GM18873 (cell line): ENCODE data around the gene MUS81.
"Not testable (repeated sequence)": the region's sequence is repeated elsewhere in the genome, so short reads cannot be mapped to it uniquely, and the experiment has no call there.

Source experiments
- ATAC-seq: cut with Tn5 transposase; IDR thresholded peaks from one replicate; pipeline ENCODE4 v1.9.1; 2021; ENCODE audit warnings: mild to moderate bottlenecking, moderate library complexity, moderate number of reproducible peaks; ENCODE audit not compliant: unreplicated experiment, low FRiP score

Gene MUS81

GRCh38 chr11:65844231-65844872, 15.9 kb upstream of the MUS81 start:
- no peak for ATAC-seq

GRCh38 chr11:65847746-65848145, 12.5 kb upstream of the MUS81 start:
- ATAC-seq = no peak

DNA sequence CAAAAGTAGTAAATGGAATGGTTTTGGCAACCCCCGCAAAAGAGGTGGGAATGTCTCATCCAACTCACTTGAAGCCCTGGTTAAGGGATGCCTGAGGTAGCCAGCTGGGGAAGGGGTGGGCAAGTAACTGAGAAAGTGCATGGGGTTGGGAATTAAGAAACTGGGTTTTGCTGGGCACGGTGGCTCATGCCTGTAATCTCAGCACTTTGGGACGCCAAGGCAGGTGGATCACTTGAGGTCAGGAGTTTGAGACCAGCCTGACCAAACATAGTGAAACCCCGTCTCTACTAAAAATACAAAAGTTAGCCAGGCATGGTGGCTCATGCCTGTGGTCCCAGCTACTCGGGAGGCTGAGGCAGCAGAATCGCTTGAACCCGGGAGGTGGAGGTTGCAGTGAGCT, 11.5 kb upstream of the MUS81 start:
- not testable (repeated sequence) for ATAC-seq

DNA sequence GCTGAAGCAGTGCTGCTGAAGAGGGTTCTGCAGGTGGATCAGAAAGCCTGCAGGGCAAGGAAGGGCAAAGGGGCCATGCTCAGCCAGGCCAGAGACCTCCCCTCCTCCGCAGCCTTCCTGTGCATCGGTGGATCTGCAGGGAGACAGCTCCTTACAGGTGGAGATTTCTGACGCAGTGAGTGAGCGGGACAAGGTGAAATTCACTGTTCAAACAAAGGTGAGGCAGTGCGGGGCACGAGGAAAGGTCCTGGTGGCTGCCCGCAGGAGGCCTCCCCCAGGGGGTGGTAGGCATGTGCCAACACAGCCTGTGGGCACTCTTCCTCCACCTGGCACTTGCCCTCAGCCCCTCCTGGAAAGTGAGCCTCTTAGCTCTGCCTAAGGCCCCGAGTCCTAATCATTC, 10.9 kb upstream of the MUS81 start:
- no peak for ATAC-seq

DNA sequence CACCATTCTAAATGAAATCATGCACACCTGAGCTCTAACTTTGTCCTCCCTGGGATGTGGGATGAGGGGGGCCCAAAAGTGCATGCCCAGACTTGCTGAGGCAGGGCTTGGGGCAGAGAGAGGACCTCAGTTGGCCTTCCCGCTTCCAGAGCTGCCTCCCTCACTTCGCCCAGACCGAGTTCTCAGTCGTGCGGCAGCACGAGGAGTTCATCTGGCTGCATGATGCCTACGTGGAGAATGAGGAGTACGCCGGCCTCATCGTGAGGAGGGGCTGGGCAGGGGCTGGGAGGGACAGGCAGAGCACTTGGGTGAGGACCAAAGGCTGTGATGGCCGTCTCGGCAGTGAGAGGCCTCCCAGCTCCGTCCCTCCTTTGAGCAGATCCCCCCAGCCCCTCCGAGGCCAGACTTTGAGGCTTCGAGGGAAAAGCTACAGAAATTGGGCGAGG, 10.4 kb upstream of the MUS81 start:
- ATAC-seq = no peak

- no peak for ATAC-seq
Measured at GRCh38 chr11:65850217-65851082, 9.8 kb upstream of the MUS81 start.

- ATAC-seq = no peak
Measured at GRCh38 chr11:65851083-65851579, 9.1 kb upstream of the MUS81 start.

DNA sequence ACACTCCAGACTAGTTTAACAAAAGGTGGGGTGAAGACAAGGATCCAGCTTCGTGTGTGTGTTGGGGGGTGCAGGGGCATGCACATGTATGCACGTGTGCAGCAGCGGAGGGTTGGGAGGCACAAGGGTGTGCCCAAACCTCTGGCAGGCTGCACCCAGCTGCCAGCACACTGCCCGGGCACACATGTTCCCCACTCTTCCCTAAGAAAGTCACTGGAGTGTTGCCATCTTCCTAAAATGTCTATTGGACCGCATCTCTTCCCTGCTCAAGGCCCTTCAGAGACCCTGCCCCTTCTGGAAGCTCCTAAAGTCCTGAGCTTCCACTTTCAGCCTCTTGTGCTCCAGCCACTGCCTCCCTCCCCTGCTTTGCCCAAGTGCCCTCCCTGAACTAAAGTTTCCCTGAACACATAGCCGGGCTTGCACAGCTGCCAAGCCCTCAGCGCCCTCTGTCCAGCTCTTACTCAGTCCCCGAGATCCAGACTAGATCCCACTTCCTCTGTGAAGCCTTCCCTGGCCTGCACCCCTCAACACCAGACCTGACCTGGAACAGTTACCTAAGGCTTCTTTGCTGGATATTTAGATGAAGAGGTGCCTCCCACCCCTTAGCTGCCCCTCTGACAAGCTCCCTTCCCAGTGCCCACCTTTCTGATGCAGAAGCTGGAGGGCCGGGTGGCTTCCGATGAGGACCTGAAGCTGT, 8.3 kb upstream of the MUS81 start:
- ATAC-seq = no peak

DNA sequence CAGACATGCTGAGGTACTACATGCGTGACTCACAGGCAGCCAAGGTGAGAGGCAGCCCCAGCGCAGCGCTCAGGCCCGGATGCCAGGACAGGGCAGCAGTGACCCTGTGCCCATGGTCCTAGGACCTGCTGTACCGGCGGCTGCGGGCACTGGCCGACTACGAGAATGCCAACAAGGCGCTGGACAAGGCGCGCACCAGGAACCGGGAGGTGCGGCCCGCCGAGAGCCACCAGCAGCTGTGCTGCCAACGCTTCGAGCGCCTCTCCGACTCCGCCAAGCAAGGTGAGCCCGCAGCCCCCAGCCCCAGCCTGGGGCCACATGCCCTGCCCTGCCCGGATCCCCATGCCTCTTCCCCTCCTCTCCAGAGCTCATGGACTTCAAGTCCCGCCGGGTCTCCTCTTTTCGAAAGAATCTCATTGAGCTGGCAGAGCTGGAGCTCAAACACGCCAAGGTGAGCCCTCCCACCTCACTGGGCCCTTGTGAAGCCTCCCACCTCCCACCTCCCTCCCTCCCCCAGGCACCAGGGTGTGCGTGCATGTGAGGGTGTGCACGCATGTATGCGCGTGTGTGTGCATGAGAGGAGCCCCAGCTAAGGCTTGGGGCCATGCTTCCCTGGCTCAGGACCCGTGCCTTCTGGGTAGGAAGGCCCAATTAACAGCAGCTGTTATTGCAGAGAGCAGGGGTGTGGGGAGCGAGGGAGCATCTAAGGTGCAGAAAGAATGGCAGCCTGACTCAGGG, 7.6 kb upstream of the MUS81 start:
- ATAC-seq = no peak

DNA sequence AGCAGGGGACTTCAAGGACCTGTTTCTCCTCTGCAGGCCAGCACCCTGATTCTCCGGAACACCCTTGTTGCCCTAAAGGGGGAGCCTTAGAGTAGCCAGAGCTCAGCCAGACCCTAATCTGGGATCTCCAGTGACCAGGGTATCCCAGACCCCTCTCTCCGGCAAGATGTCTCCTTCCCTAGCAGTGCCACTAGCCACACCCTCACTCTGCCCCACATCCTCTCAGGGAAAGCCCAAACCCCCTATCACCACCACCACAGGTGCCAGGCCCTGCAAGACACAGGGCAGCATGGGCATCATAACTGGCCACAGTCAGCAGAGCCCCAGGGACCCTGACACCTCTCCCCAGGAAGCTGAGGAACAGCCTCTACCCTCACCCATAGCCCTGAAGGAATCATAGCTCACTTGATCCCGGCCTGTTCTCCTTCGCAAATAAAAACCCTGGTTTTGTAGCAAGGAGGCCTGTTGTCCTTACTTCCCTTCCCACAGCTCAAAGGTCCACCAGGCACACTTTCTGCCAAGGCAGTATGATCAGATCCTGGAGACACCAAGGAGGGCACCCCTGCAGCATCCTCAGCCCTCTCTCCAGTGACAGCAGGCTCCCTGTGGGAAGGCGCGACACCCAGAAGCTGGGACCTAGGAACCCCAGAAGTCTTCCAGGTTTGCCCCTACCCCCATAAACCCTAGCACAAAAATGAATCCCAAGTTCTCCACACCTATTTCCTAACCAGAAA, 6.8 kb upstream of the MUS81 start:
- no peak for ATAC-seq

- no peak for ATAC-seq
Measured at GRCh38 chr11:65854161-65854592, 6.1 kb upstream of the MUS81 start.

DNA sequence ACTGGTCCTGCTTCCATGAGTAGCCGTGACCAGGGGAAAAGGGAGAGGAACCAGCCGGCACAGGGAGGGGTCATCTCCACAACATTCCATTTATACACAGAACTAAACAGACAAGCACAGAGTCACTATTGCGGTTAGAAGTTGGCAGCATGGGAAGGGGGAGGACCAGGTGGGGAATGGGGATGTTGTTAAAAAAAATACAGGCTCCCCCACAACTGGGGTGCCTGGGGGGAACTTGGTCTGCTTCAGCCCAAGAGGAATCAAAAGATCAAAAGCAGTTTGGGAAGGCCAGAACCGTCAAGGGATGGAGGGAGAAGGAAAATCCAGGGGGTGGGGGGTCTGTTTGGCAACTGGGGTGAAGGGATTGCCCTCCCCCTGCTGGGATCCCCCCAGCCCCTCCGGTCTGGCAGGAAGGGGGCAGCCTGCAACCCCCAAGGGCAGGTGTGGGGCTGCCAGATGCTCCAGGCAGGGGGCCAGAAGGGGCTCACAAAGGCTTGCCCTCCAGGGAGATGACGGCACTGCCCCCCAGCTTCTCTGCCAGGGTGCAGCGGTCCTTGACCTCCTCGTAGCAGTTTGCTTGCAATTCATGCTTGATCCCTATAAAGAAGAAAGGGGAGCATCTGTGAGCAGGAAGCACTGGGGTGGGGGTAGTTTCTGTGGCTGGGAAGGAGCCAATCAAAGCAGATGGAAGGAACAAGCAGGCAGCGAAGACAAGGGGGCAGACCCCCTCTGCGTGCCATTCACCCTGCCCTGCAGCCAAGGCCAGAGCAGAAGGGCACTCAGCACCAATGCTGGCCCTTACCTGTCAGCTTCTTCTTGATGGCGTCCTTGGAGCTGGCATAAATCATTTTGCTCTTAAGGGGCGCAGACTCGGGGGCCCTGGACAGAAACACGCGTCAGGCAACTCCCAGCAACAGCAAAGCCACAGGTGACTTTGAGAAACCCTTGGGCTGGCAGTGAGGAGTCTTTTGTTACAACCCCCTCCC, 5.1 kb upstream of the MUS81 start:
- no peak for ATAC-seq

GRCh38 chr11:65855927-65856363, 4.3 kb upstream of the MUS81 start:
- ATAC-seq = no peak

DNA sequence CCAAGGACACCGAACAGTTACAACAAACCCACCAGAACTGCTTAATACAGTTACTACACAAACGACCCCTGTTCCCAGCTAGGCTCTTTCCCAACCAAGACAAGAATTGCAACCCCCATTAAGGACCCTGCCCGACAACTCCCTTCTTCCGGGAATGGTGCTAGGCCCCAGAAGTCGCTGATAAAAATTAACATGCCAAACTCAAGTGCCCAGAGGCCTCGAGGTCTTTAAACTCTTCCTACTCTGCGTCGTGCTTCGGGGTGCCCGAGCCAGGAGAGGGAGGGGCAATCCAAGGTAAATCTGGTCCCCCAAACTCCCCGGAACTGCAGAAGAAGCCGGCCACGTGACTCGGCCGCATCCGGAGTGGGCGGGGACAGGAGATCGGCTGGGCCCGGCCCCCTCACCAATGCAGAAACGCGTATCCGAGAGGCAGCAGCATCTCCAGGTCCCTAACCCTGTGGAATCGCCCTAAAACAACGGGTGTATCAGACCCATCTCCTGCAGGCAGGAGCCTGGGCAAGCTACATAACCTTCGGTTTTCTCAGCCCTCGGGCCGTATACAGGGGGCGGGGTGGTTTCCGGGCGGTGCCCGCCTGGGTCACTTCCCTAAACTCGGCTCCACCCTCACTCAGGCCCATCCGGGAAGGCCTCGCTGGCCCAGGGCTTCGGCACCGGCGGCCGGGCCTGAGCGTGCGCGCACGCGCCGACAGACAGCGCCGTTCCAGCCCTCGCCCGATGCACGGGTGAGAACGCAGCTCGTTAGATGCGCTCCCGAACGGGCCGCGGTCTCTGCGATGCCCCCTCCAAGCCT, 3.3 kb upstream of the MUS81 start:
- peak; percentile 22 for ATAC-seq

DNA sequence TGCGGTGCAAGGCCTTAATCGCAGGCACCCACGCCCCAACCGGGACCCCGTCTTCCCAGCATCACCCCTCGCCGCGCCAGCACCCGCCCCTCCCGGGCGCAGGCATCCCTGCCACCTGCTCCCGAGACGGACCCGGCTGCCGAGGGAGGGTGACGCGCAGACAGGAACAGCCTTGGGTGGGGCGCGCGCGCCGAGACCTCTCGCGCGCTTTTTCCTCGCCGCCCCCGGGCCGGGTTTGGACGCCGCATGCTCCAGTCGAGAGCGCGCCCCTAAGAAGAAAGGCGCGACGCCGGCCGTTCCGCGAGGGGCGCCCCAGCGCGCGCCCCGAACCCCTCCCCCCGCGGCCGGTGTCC, 2.8 kb upstream of the MUS81 start:
- peak; percentile 2 for ATAC-seq

DNA sequence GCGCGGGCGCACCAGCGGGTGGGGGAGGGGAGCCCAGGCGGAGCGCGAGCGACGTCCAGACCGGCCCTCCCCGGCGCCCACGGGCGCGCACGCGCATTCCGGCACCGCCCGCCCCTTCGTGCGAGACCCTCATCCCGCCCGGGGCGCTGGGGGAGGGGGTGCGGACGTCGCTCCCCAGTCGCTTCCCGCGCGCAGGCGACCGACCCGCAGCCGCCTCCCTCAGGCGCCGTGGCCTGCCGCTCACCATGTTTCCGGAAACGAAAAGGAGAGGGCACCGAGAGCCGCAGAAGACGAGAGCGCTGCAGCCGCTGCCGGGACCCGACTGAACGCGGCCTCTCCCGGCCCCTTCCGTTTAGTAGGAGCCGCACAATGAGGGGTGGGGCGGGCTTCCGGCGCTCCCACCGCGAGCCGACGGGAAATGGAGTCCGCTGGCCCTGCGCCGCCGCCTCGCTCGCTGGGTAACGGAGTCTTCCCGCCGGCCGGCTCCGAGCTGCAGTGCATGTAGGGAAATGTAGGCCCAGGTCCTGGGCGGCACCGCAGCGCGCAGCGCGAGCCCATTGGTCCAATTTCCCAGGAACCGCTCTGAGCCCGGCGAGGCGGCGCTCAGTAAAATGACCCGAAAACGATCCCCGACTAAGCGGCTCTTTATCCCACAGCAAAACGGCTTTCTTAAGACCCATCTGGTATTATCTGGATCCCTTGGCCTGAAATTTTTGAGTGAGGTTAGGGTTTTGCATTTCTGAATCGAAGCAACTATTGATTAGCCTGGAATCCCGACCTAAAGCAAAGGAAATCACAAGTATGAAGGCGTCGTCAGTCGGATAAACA, 2.2 kb upstream of the MUS81 start, which contains the start of gene CFL1:
TSS of gene CFL1 (minus strand) at position 328 of the 828 bp plus-strand sequence. CDS start at position 247, 81 bp downstream.
- peak; percentile 45 for ATAC-seq

- no peak for ATAC-seq
Measured at GRCh38 chr11:65858681-65859087, 1.5 kb upstream of the MUS81 start.
